BLaER1 treated with 17β-estradiol and CSF1 and Interleukin-3, amounts not matched to agents 10 nM and 100 nM (cell line): Measurements from ENCODE around the gene DIAPH2.

Source experiments
- H3K27ac ChIP-seq, 11 experiments: shearing (Covaris generic); formaldehyde crosslinking; 2 replicates each; pipeline ENCODE4 v1.8.1; 2022
- H3K27me3 ChIP-seq, 11 experiments: shearing (Covaris generic); formaldehyde crosslinking; 2 replicates each; pipeline ENCODE4 v1.8.1; 2022
- H3K36me3 ChIP-seq, 11 experiments: shearing (Covaris generic); formaldehyde crosslinking; 2 replicates each; pipeline ENCODE4 v1.8.1; 2022
- H3K4me1 ChIP-seq, 10 experiments: shearing (Covaris generic); formaldehyde crosslinking; 2 replicates each; pipeline ENCODE4 v1.8.1; 2022
- H3K4me2 ChIP-seq, 11 experiments: shearing (Covaris generic); formaldehyde crosslinking; 2 replicates each; pipeline ENCODE4 v1.8.1; 2022
- H3K4me3 ChIP-seq, 10 experiments: shearing (Covaris generic); formaldehyde crosslinking; 2 replicates each; pipeline ENCODE4 v1.8.1; 2022
- H3K9ac ChIP-seq, 11 experiments: shearing (Covaris generic); formaldehyde crosslinking; 2 replicates each; pipeline ENCODE4 v1.8.1; 2022
- H3K9me3 ChIP-seq, 11 experiments: shearing (Covaris generic); formaldehyde crosslinking; replicated peaks in 1 of 11; 2 replicates each; pipeline ENCODE4 v1.8.1; 2022
- H4K20me1 ChIP-seq, 11 experiments: shearing (Covaris generic); formaldehyde crosslinking; 2 replicates each; pipeline ENCODE4 v1.8.1; 2022
- Cebpa-rat ChIP-seq, 11 experiments: shearing (Covaris generic); IDR thresholded peaks; 2 replicates each; pipeline ENCODE4 v1.8.1; 2022

Gene DIAPH2

GRCh38 chrX:96884027-96884426, 199.4 kb downstream of the DIAPH2 start:
- no peak overlapping the region for H3K4me3 ChIP-seq
- H3K9ac ChIP-seq = no peak overlapping the region
- H3K36me3 ChIP-seq = peaks cover 0 to 27% (median 11%) of the 10 kb centered on the region in 11 experiments; a peak in 13 of 22 replicates
- no peaks in the 10 kb centered on the region for H3K4me1 ChIP-seq
- no peak overlapping the region for H3K4me2 ChIP-seq
- peaks cover 37 to 93% (median 74%) of the 10 kb centered on the region in 11 experiments for H3K27me3 ChIP-seq
- TF ChIP-seq Cebpa-rat (IDR thresholded peaks at IDR 0.05) = no peak
- no peaks in the 10 kb centered on the region for H3K9me3 ChIP-seq
- H4K20me1 ChIP-seq = peaks cover 0 to 20% (median 7%) of the 10 kb centered on the region in 11 experiments; a peak in 9 of 22 replicates
- no peak overlapping the region for H3K27ac ChIP-seq

GRCh38 chrX:96889726-96890125, 205.1 kb downstream of the DIAPH2 start:
- peaks cover 0 to 13% (median 3%) of the 10 kb centered on the region in 11 experiments; a peak in 4 of 22 replicates for H4K20me1 ChIP-seq
- peaks cover 55 to 93% (median 74%) of the 10 kb centered on the region in 11 experiments for H3K27me3 ChIP-seq
- H3K4me1 ChIP-seq = no peaks in the 10 kb centered on the region
- no peak overlapping the region for H3K4me2 ChIP-seq
- H3K27ac ChIP-seq = no peak overlapping the region
- H3K9ac ChIP-seq = no peak overlapping the region
- no peaks in the 10 kb centered on the region for H3K9me3 ChIP-seq
- H3K36me3 ChIP-seq = peaks cover 0 to 6% (median 0%) of the 10 kb centered on the region in 11 experiments; a peak in 5 of 22 replicates
- no peak for TF ChIP-seq Cebpa-rat (IDR thresholded peaks at IDR 0.05)
- H3K4me3 ChIP-seq = no peak overlapping the region

- Histone ChIP-seq H3K27ac (no peak overlapping the region), H3K4me3 (no peak overlapping the region), H3K9ac (no peak overlapping the region), H3K36me3 (no peaks in the 10 kb centered on the region), H3K9me3 (no peaks in the 10 kb centered on the region), H4K20me1 (peaks cover 0 to 5% (median 0%) of the 10 kb centered on the region in 11 experiments; a peak in 3 of 22 replicates), H3K4me1 (no peaks in the 10 kb centered on the region), H3K4me2 (no peak overlapping the region), H3K27me3 (peaks cover 75 to 100% (median 96%) of the 10 kb centered on the region in 11 experiments)
- no peak for TF ChIP-seq Cebpa-rat (IDR thresholded peaks at IDR 0.05)
These were observed 222.1 kb downstream of the DIAPH2 start for GRCh38 chrX:96906741-96907140.

GRCh38 chrX:96907516-96908272, 223.1 kb downstream of the DIAPH2 start:
- H3K36me3 ChIP-seq = peaks cover 0 to 4% (median 0%) of the 10 kb centered on the region in 11 experiments; a peak in 2 of 22 replicates
- no peak overlapping the region for H3K4me2 ChIP-seq
- TF ChIP-seq Cebpa-rat (IDR thresholded peaks at IDR 0.05) = no peak
- peaks cover 77 to 100% (median 96%) of the 10 kb centered on the region in 11 experiments for H3K27me3 ChIP-seq
- no peaks in the 10 kb centered on the region for H3K9me3 ChIP-seq
- H3K27ac ChIP-seq = no peak overlapping the region
- H3K4me3 ChIP-seq = no peak overlapping the region
- no peaks in the 10 kb centered on the region for H3K4me1 ChIP-seq
- peaks cover 0 to 5% (median 0%) of the 10 kb centered on the region in 11 experiments; a peak in 2 of 22 replicates for H4K20me1 ChIP-seq
- H3K9ac ChIP-seq = no peak overlapping the region

- H3K9me3 ChIP-seq = no peaks in the 10 kb centered on the region
- H3K4me2 ChIP-seq = no peak overlapping the region
- no peak overlapping the region for H3K27ac ChIP-seq
- H3K4me1 ChIP-seq = no peaks in the 10 kb centered on the region
- H3K36me3 ChIP-seq = peaks cover 0 to 4% (median 0%) of the 10 kb centered on the region in 11 experiments; a peak in 2 of 22 replicates
- no peak overlapping the region for H3K4me3 ChIP-seq
- no peak overlapping the region for H3K9ac ChIP-seq
- peaks cover 0 to 5% (median 0%) of the 10 kb centered on the region in 11 experiments; a peak in 2 of 22 replicates for H4K20me1 ChIP-seq
- H3K27me3 ChIP-seq = peaks cover 72 to 99% (median 93%) of the 10 kb centered on the region in 11 experiments
- TF ChIP-seq Cebpa-rat (IDR thresholded peaks at IDR 0.05) = no peak
These were observed 224.6 kb downstream of the DIAPH2 start for GRCh38 chrX:96909291-96909690.

- TF ChIP-seq Cebpa-rat (IDR thresholded peaks at IDR 0.05) = no peak
- peaks cover 0 to 5% (median 0%) of the 10 kb centered on the region in 10 experiments; a peak in 2 of 20 replicates for H3K4me1 ChIP-seq
- H3K27ac ChIP-seq = no peak overlapping the region
- H3K27me3 ChIP-seq = peaks cover 85 to 99% (median 92%) of the 10 kb centered on the region in 11 experiments
- peaks cover 0 to 9% (median 0%) of the 10 kb centered on the region in 11 experiments; a peak in 2 of 22 replicates for H4K20me1 ChIP-seq
- H3K4me2 ChIP-seq = no peak overlapping the region
- peaks cover 0 to 4% (median 0%) of the 10 kb centered on the region in 11 experiments; a peak in 4 of 22 replicates for H3K9me3 ChIP-seq
- H3K9ac ChIP-seq = no peak overlapping the region
- H3K36me3 ChIP-seq = peaks cover 0 to 22% (median 0%) of the 10 kb centered on the region in 11 experiments; a peak in 3 of 22 replicates
- H3K4me3 ChIP-seq = no peak overlapping the region
These were observed 234.2 kb downstream of the DIAPH2 start for GRCh38 chrX:96918864-96919263.

- Histone ChIP-seq H3K27ac (no peak overlapping the region), H3K4me2 (no peak overlapping the region)
- TF ChIP-seq Cebpa-rat (IDR thresholded peaks at IDR 0.05) = no peak
These were observed 235.0 kb downstream of the DIAPH2 start for GRCh38 chrX:96919672-96920071.

GRCh38 chrX:96924581-96924980, 239.9 kb downstream of the DIAPH2 start:
- Histone ChIP-seq H3K4me2 (peak overlapping the region in 6 of 11 experiments; percentile 6 to 39 (median 16); a peak in 7 of 22 replicates), H3K4me3 (no peak overlapping the region), H4K20me1 (peaks cover 0 to 9% (median 0%) of the 10 kb centered on the region in 11 experiments; a peak in 1 of 22 replicates), H3K27ac (0 out of 22 replicates have a peak overlapping the region, but pooled peaks of 2 of the 11 experiments have one; percentile 4 to 24), H3K27me3 (peaks cover 76 to 98% (median 81%) of the 10 kb centered on the region in 11 experiments), H3K9me3 (0 out of 22 replicates have a peak, but pooled peaks cover 0 to 3% (median 0%) of the 10 kb centered on the region in 11 experiments), H3K4me1 (peaks cover 0 to 14% (median 4%) of the 10 kb centered on the region in 10 experiments; a peak in 6 of 20 replicates), H3K36me3 (peaks cover 0 to 9% (median 0%) of the 10 kb centered on the region in 11 experiments; a peak in 2 of 22 replicates), H3K9ac (no peak overlapping the region)
- no peak for TF ChIP-seq Cebpa-rat (IDR thresholded peaks at IDR 0.05)

More at GRCh38 chrX:96919672-96920071, 235.0 kb downstream of the DIAPH2 start:
- peaks cover 0 to 22% (median 0%) of the 10 kb centered on the region in 11 experiments; a peak in 3 of 22 replicates for H3K36me3 ChIP-seq
- H4K20me1 ChIP-seq = peaks cover 0 to 9% (median 0%) of the 10 kb centered on the region in 11 experiments; a peak in 2 of 22 replicates
- H3K9me3 ChIP-seq = peaks cover 0 to 4% (median 0%) of the 10 kb centered on the region in 11 experiments; a peak in 4 of 22 replicates
- H3K27me3 ChIP-seq = peaks cover 86 to 99% (median 92%) of the 10 kb centered on the region in 11 experiments
- no peak overlapping the region for H3K9ac ChIP-seq
- H3K4me3 ChIP-seq = no peak overlapping the region
- peaks cover 0 to 13% (median 4%) of the 10 kb centered on the region in 10 experiments; a peak in 6 of 20 replicates for H3K4me1 ChIP-seq

- no peak for TF ChIP-seq Cebpa-rat (IDR thresholded peaks at IDR 0.05)
- Histone ChIP-seq H3K36me3 (peaks cover 0 to 5% (median 0%) of the 10 kb centered on the region in 11 experiments; a peak in 1 of 22 replicates), H3K9me3 (0 out of 22 replicates have a peak, but pooled peaks cover 0 to 3% (median 0%) of the 10 kb centered on the region in 11 experiments), H3K4me2 (no peak overlapping the region), H3K4me3 (no peak overlapping the region), H4K20me1 (no peaks in the 10 kb centered on the region; a peak in 2 of 22 replicates), H3K4me1 (peaks cover 0 to 9% (median 4%) of the 10 kb centered on the region in 10 experiments; a peak in 6 of 20 replicates), H3K9ac (no peak overlapping the region), H3K27ac (no peak overlapping the region), H3K27me3 (peaks cover 64 to 96% (median 82%) of the 10 kb centered on the region in 11 experiments)
These were observed 244.4 kb downstream of the DIAPH2 start for GRCh38 chrX:96929036-96929435.
